GM19023 (cell line): ENCODE data around the gene RAPGEF4.
"Not testable (repeated sequence)": the region's sequence is repeated elsewhere in the genome, so short reads cannot be mapped to it uniquely, and the experiment has no call there.

Experiments
- ATAC-seq: cut with Tn5 transposase; IDR thresholded peaks from one replicate; pipeline ENCODE4 v1.9.1; 2021; ENCODE audit warnings: mild to moderate bottlenecking, moderate library complexity; ENCODE audit not compliant: unreplicated experiment

Gene RAPGEF4

DNA sequence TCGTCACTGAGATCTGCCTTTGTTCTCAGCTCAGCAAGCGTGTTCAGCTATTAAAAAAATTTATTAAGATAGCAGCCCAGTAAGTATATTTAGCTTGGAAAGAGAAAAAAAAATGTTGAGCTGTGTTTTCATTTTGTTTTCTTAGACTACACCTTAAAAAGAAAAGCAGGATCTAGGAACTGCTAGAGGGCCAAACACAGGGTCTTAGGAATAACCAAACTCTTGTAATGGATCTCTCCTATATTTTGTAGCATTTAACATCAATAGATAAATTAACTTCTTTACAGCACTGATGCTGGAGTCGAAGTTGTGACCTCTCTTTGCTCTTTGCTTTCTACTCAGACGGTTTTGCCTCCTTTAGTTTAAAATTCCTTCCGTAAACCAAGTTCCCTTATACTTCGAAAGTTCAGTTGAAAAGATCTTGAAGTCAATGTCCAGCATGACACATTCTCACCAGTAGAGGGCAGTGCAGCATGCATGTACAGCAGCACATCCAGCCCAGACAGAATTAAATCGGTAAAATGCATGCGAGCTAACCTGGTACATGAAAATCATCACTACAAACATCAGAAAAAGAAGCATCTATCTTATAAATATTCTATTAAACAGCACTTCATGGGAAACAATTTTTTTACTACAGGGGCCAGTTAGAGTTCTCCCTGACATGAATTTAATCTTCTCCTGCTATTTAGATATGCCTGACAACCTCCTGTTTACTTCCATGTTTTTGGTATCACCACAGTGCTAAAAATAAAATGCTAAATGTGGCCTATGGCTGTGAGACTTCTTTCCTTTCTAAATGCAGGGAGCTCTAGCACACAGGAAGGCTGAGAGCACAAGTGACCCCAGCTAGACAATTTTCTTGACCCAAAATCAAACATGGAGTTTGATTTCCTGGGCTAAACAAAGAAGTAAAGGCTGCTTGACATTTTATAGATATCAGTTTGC is 291.8 kb downstream of the RAPGEF4 start:
- no peak for ATAC-seq

DNA sequence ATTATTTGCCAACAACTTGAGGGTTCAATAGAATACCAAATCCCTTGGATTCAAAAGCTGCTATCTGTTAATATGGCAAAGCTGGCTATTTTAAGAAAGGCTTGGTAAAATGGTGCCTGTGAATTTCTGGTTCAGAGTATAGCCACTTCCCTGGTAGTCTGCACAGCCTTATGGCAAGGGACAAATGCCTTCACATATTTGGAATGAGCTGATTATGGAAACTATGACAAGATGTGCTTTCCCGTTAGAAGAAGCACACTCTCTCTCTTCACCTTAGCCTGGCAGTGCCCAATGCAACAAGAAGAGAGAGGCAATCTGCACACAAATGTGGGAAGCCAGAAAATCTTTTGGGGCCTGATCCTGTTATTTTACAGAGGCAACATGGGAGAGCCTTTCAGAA is 292.5 kb downstream of the RAPGEF4 start:
- ATAC-seq = no peak

- ATAC-seq = no peak
Measured at GRCh38 chr2:173028671-173029070, 293.0 kb downstream of the RAPGEF4 start.

- no peak for ATAC-seq
Measured at GRCh38 chr2:173030561-173031490, 295.2 kb downstream of the RAPGEF4 start.

DNA sequence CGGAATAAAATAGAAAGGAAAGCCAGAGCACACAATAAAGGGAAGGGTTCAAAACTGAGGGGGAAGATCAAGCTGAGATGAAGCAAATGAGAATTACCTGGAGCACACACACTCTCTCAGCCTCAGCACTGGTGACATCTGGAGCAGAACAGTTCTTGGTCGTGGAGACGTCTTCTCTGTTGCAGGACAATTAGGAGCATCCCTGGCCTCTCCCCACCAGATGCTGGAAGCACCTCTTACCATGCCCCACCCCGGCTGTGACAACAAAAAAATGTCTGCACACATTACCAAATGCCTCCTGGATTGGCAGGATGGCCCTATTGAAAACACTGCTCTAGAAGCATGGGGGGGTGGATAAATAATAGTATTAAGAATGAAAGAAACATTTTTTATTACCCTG is 296.4 kb downstream of the RAPGEF4 start:
- ATAC-seq = no peak

GRCh38 chr2:173033084-173033483 is 297.4 kb downstream of the RAPGEF4 start:
- no peak for ATAC-seq

- no peak for ATAC-seq
Measured at GRCh38 chr2:173034143-173034542, 298.5 kb downstream of the RAPGEF4 start.

GRCh38 chr2:173037245-173038120 is 301.8 kb downstream of the RAPGEF4 start:
- ATAC-seq = no peak

GRCh38 chr2:173038257-173038656 is 302.6 kb downstream of the RAPGEF4 start:
- ATAC-seq = not testable (repeated sequence)

DNA sequence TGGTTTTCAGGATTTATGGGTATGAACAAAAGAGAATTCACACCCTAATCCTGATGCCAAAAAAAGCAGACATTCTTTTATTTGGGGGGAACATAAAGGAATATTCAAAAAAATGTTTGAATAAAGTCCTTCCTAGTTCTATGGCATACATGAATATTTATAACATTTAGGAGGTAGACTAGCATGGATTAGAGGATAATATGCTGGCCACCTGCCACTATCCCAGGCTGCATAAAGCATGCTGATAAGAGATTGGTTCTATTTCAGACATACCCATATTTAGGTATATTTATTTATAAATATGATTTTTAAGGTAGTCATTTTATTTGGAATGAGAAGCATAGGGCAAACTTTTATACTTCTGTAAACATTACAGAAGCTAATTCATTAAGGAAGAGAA is 305.1 kb downstream of the RAPGEF4 start:
- ATAC-seq = no peak

DNA sequence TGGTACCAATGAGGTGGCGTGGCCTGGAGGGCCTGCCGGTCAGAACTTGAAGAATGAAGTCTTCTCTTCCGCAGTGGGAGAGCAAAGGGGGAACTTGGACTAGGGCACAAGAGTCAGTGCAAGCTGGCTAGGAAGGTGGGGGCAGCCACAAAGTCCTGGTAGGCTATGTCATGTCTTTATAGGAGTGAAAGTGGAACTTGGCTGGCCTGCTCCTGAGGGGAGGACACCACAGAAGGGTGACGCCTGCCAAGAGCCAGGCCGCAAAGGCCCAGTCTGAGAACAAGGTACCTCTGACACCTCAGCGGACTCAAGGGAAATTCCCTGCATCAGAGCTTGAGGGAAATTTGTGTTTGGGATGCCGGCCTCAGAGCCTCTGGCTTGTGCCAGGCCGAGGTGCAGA is 307.8 kb downstream of the RAPGEF4 start:
- no peak for ATAC-seq

DNA sequence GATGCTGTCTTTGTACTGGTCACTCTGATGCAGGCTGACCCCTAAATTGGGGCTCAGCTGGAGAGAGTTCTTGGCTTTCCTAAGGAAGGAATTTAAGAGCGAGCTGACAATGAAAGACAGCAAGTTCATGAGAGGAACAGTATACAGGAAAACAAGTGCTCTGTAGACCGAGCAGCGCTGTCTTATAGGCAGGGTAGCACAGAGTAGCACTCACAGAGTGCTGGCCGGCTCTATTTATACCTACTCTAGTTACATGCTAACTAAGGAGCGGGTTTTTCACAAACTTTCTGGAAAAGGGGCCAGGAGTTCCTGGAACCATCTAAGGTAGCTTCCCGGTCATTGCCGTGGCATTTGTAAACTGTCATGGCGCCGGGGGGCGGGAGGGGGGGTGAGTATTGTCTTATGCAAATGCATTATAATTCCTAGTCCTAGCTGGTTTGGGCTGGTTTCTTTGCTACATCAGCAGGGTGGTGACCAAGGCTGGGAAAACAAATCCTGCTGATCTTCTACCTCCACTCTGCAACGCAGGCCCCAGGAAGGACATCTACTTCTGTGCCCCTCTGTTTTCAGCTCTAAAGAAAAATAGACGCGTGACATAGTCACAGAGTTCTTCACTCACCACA is 308.4 kb downstream of the RAPGEF4 start:
- ATAC-seq = no peak

DNA sequence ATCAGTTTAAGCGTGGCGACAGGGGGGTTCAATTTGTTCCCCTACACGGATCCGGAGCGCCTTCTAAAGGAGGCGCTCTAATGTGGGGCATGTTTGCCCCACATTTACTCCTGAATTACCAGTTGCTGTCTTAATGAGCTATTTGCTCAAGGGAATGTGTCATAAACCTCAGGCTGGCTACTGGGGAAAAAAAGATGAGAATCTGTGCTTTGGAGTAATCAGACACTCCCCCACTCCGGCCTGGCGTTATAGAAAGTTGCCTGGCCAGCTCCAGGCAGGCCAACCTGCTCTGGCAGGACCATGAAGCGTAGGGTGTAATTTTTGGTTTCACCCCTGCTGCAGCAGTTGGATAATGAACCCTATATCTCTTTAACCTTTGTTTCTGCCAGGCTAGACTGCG is 309.0 kb downstream of the RAPGEF4 start:
- no peak for ATAC-seq

DNA sequence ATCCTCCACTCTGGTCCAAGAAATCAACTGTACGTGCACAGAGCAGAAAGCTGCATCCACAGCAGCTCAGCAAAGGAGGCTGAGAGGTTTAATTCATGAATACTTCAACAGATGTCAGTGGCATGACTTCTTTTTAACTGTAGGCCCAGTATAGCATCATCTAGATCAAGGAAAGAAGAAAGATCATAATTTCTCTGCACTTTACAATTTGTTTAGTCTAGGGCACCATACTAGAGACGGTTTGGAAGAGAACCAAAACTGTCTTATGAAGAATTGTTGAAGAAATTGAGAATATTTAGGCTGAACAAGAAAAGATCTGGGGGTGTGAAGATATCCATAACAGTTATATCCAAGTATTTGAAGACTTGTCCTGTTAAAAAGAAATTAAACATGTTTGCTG is 309.5 kb downstream of the RAPGEF4 start:
- no peak for ATAC-seq

DNA sequence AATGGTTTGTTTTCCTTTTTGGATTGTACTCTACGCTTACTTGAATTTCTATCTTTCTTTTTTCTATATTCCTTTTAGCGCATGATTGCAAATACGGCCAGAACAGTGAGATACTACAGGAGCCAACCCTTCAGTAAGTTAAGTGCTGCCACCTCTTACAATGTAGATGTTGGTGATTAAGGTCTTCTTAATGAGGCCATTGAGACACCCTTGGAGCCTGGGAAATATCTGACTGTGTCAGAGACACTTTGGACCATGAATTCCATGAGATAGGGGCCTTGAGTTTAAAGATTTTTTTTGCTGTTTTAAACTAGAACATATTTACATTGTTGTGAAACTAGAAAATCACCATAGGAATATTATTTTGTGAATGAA is 312.9 kb downstream of the RAPGEF4 start:
- no peak for ATAC-seq

GRCh38 chr2:173048897-173049661 is 313.4 kb downstream of the RAPGEF4 start:
- peak; percentile 79 for ATAC-seq

DNA sequence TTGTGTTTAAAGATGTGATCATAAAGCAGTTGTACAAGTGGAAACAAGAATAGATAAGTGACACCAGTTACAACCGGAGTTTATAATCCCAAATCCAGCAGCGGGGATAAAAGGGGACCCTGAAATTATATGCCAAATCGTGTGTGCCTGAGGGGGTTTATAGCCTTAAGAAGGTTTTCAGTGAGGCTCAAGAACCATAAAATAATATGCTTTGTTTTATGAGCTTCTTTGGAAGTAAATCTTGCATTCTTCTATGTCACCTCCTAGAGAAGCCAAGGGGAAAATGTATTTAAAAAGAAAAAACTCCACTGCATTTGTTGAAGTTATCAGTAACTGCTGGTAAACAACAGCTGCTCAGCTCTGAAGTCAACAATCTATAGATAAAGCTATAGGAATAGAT is 314.2 kb downstream of the RAPGEF4 start:
- ATAC-seq = no peak

DNA sequence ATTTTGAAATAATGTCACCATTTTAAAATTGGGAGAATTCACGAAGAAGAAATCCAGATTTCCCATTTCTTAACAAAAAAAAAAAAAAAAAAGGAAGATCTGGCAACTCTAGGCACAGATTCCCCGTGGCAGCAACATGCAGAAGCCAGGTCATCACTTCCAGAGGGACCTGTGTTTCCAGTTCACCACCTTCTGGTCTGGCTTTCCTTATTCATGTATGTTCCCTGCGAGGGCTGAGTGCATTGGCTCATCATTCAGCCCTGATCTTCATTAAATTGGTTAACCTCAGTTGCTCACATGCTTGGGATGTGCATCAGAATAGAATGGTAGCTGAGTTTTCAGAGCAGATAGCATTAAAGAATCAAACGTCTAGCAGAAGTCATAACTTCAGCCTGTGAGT is 315.0 kb downstream of the RAPGEF4 start:
- ATAC-seq = no peak

DNA sequence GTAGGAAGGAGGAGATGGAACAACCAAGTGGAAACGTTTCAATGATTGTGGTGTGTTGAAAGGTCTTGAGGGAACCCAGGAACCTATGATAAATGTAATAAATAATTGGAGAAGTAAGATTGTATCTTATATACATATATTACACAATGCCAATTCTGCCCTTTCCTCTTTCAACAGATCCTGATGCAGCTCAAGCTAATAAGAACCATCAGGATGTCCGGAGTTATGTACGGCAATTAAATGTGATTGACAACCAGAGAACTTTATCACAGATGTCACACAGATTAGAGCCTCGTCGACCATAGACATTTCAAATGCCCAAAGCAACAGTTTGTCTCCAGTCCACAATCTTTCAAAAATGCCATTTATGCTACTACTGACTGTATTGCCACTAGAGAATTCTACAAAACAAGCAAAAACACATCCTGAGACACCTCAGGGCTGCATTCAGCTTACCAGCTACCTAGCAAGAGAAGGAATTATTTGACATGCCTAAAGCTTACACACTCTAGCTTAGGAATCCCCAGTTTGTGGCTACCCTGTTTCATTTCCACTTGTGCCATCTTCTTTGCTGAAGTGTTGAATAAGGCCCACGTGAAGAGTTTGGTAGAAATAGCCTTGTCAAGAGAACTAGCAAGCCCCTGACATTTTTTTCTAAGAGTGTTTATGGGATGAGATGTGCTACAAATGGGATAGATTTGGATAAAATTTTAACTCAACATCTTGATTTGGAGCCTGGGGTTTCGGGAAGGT is 316.0 kb downstream of the RAPGEF4 start:
- ATAC-seq = no peak
